ENCODE measurements around the gene KLHL22.

The KLHL22 gene

GRCh38 chr22:20516399-20516798 is 20.8 kb upstream of the KLHL22 start:
- Histone ChIP-seq H3K4me3 (ENCODE audit: low read length) (no peak overlapping the region), H4K20me1 (ENCODE audit: insufficient read depth, low read length) (peaks cover 84% of the 10 kb centered on the region), H3K27me3 (ENCODE audit: low read depth, low read length) (no peaks in the 10 kb centered on the region), H3K9me3 (ENCODE audit: insufficient read depth, low read length) (no peaks in the 10 kb centered on the region), H3K27ac (ENCODE audit: low read length) (no peak overlapping the region), H3K9ac (ENCODE audit: low read length) (no peak overlapping the region), H3K36me3 (replicated peaks; ENCODE audit: low read depth, low read length) (peaks cover 52% of the 10 kb centered on the region), H2AFZ (ENCODE audit: low read depth, low read length) (no peak overlapping the region), H3K79me2 (ENCODE audit: low read length) (peaks cover 95% of the 10 kb centered on the region), H3K4me2 (ENCODE audit: low read length) (no peak overlapping the region), H3K4me1 (ENCODE audit: low read length) (peaks cover 2% of the 10 kb centered on the region)
- no peak for TF ChIP-seq EZH2phosphoT487 (IDR thresholded peaks at IDR 0.05; ENCODE audit: low read depth)
- TF ChIP-seq, protein P1, sequence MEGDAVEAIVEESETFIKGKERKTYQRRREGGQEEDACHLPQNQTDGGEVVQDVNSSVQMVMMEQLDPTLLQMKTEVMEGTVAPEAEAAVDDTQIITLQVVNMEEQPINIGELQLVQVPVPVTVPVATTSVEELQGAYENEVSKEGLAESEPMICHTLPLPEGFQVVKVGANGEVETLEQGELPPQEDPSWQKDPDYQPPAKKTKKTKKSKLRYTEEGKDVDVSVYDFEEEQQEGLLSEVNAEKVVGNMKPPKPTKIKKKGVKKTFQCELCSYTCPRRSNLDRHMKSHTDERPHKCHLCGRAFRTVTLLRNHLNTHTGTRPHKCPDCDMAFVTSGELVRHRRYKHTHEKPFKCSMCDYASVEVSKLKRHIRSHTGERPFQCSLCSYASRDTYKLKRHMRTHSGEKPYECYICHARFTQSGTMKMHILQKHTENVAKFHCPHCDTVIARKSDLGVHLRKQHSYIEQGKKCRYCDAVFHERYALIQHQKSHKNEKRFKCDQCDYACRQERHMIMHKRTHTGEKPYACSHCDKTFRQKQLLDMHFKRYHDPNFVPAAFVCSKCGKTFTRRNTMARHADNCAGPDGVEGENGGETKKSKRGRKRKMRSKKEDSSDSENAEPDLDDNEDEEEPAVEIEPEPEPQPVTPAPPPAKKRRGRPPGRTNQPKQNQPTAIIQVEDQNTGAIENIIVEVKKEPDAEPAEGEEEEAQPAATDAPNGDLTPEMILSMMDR (IDR thresholded peaks at IDR 0.05; ENCODE audit: low read depth, low read length) = no peak

GRCh38 chr22:20514658-20515406 is 19.2 kb upstream of the KLHL22 start:
- H3K9me3 ChIP-seq (ENCODE audit: insufficient read depth, low read length) = no peaks in the 10 kb centered on the region
- TF ChIP-seq, protein P1 (IDR thresholded peaks at IDR 0.05; ENCODE audit: low read depth, low read length) = no peak
- TF ChIP-seq EZH2phosphoT487 (IDR thresholded peaks at IDR 0.05; ENCODE audit: low read depth) = no peak
- no peak overlapping the region for H3K4me3 ChIP-seq (ENCODE audit: low read length)
- H3K79me2 ChIP-seq (ENCODE audit: low read length) = peaks cover 97% of the 10 kb centered on the region
- H3K27me3 ChIP-seq (ENCODE audit: low read depth, low read length) = no peaks in the 10 kb centered on the region
- no peak overlapping the region for H3K27ac ChIP-seq (ENCODE audit: low read length)
- H4K20me1 ChIP-seq (ENCODE audit: insufficient read depth, low read length) = peaks cover 90% of the 10 kb centered on the region
- no peak overlapping the region for H2AFZ ChIP-seq (ENCODE audit: low read depth, low read length)
- peaks cover 18% of the 10 kb centered on the region for H3K4me1 ChIP-seq (ENCODE audit: low read length)
- no peak overlapping the region for H3K4me2 ChIP-seq (ENCODE audit: low read length)
- peaks cover 47% of the 10 kb centered on the region for H3K36me3 ChIP-seq (replicated peaks; ENCODE audit: low read depth, low read length)
- H3K9ac ChIP-seq (ENCODE audit: low read length) = no peak overlapping the region

GRCh38 chr22:20511578-20512229 is 16.1 kb upstream of the KLHL22 start:
- Histone ChIP-seq H4K20me1 (ENCODE audit: insufficient read depth, low read length) (peaks cover 72% of the 10 kb centered on the region), H3K79me2 (ENCODE audit: low read length) (peaks cover 91% of the 10 kb centered on the region), H3K4me1 (ENCODE audit: low read length) (peaks cover 35% of the 10 kb centered on the region), H3K9me3 (ENCODE audit: insufficient read depth, low read length) (no peaks in the 10 kb centered on the region), H3K4me3 (ENCODE audit: low read length) (no peak overlapping the region), H2AFZ (ENCODE audit: low read depth, low read length) (no peak overlapping the region), H3K27ac (ENCODE audit: low read length) (no peak overlapping the region), H3K4me2 (ENCODE audit: low read length) (no peak overlapping the region), H3K9ac (ENCODE audit: low read length) (no peak overlapping the region), H3K27me3 (ENCODE audit: low read depth, low read length) (no peaks in the 10 kb centered on the region), H3K36me3 (replicated peaks; ENCODE audit: low read depth, low read length) (peaks cover 25% of the 10 kb centered on the region)
- no peak for TF ChIP-seq EZH2phosphoT487 (IDR thresholded peaks at IDR 0.05; ENCODE audit: low read depth)
- TF ChIP-seq, protein P1 (IDR thresholded peaks at IDR 0.05; ENCODE audit: low read depth, low read length) = no peak

- Histone ChIP-seq H3K27ac (ENCODE audit: low read length) (no peak overlapping the region), H4K20me1 (ENCODE audit: insufficient read depth, low read length) (peaks cover 66% of the 10 kb centered on the region), H3K36me3 (replicated peaks; ENCODE audit: low read depth, low read length) (peaks cover 22% of the 10 kb centered on the region), H3K4me3 (ENCODE audit: low read length) (peak overlapping the region; percentile 34), H3K27me3 (ENCODE audit: low read depth, low read length) (no peaks in the 10 kb centered on the region), H3K4me1 (ENCODE audit: low read length) (peaks cover 35% of the 10 kb centered on the region), H3K9ac (ENCODE audit: low read length) (no peak overlapping the region), H3K4me2 (ENCODE audit: low read length) (peak overlapping the region; percentile 92), H3K9me3 (ENCODE audit: insufficient read depth, low read length) (no peaks in the 10 kb centered on the region), H3K79me2 (ENCODE audit: low read length) (peaks cover 85% of the 10 kb centered on the region), H2AFZ (ENCODE audit: low read depth, low read length) (no peak overlapping the region)
- TF ChIP-seq EZH2phosphoT487 (IDR thresholded peaks at IDR 0.05; ENCODE audit: low read depth) = no peak
- TF ChIP-seq, protein P1 (IDR thresholded peaks at IDR 0.05; ENCODE audit: low read depth, low read length) = no peak
These were observed 15.4 kb upstream of the KLHL22 start for GRCh38 chr22:20510811-20511577.
